Tibial nerve (tissue), 4 donors: ENCODE measurements around the gene BCO1.

Source experiments
- EP300 ChIP-seq, 2 donors: sonication (generic); formaldehyde crosslinking; IDR thresholded peaks; one replicate each; pipeline ENCODE4 v1.6.1; 2017; ENCODE audit warnings: antibody characterized with exemption in 2 of 2, mild to moderate bottlenecking in 1 of 2
- POLR2A ChIP-seq, 2 donors: fragments of 450-650 bp; IDR thresholded peaks; one replicate each; pipeline ENCODE4 v1.6.1; 2017; ENCODE audit warnings: antibody characterized with exemption in 2 of 2, mild to moderate bottlenecking in 2 of 2, moderate library complexity in 2 of 2
- TF ChIP-seq, protein P1 (sequence below), 5 experiments: fragments of 200-600 bp in 3 of 5; fragments of 450-650 bp in 2 of 5; sonication (generic) in 3 of 5; IDR thresholded peaks; one replicate each; pipeline ENCODE4 v1.5.1; 2016 to 2019; ENCODE audit warnings: antibody characterized with exemption in 5 of 5, mild to moderate bottlenecking in 3 of 5, moderate library complexity in 2 of 5

DNA sequence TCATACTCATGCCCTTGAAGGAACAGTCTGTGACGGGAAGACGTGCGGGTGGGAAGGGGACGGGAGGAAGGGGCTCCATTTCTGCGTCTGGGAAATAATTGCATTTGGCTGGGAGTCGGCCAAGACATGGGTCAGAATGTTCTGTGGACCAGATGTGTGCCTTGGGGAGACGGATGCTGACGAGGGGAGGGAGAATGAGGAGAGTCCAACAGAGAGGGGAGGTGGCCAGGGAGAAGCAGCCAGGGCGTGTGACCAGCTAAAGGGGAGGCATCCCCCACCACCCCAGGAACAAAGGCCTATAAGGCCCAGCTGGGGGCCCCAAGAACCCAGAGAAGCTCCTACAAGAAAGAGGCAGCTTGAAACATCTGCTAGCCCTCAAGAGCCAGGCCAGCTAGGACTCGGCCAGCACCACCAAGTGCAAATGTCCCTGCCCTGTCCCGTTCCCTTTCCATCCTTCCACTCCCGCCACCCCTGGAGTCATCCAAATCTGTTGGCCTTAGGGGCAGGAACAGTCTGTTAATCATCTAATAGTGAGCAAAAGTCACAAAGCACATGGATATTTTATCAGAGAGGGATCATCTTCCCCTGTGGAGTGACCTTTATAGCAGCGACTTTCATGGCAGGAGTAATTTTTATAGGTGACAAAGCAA is 42.5 kb upstream of the BCO1 start:
- TF ChIP-seq, protein P1, sequence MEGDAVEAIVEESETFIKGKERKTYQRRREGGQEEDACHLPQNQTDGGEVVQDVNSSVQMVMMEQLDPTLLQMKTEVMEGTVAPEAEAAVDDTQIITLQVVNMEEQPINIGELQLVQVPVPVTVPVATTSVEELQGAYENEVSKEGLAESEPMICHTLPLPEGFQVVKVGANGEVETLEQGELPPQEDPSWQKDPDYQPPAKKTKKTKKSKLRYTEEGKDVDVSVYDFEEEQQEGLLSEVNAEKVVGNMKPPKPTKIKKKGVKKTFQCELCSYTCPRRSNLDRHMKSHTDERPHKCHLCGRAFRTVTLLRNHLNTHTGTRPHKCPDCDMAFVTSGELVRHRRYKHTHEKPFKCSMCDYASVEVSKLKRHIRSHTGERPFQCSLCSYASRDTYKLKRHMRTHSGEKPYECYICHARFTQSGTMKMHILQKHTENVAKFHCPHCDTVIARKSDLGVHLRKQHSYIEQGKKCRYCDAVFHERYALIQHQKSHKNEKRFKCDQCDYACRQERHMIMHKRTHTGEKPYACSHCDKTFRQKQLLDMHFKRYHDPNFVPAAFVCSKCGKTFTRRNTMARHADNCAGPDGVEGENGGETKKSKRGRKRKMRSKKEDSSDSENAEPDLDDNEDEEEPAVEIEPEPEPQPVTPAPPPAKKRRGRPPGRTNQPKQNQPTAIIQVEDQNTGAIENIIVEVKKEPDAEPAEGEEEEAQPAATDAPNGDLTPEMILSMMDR (IDR thresholded peaks at IDR 0.05), result no peak
- TF ChIP-seq POLR2A (IDR thresholded peaks at IDR 0.05) (no peak), EP300 (IDR thresholded peaks at IDR 0.05) (no peak)
